ENCODE results near the gene TBC1D16.

GRCh38 chr17:79917902-79918484 lies 117.7 kb downstream of the TBC1D16 start:
- TF ChIP-seq TAF1 (IDR thresholded peaks at IDR 0.05; ENCODE audit: low read depth, low read length) (no peak), POLR2A (IDR thresholded peaks at IDR 0.05; ENCODE audit: low read depth, low read length) (no peak), POLR2AphosphoS5 (IDR thresholded peaks at IDR 0.05; ENCODE audit: low read depth, low read length) (no peak), PAX5 (IDR thresholded peaks at IDR 0.05; ENCODE audit: insufficient read depth, low read length, severe bottlenecking) (no peak)

Data from GM12891 (cell line).